Heart left ventricle (tissue), 16 donors: ENCODE measurements around the gene KIF5A. TPM values are rescaled to one million over a fixed set of nuclear protein-coding genes. Genes with fewer than 3 reads are reported as not detected.

ENCODE experiments used
- ATAC-seq, 4 donors: fragments of 200-7000 bp; cut with Tn5 transposase; one replicate each; pipeline ENCODE4 v1.9.1; 2020 to 2022; ENCODE audit warnings: moderate library complexity in 4 of 4, mild to moderate bottlenecking in 3 of 4, moderate number of reproducible peaks in 1 of 4
- DNase-seq, 5 donors: peaks; one replicate each; pipeline ENCODE4 v3.0.0-alpha.2; 2020
- H3K27ac ChIP-seq, 12 donors: fragments of 200-600 bp; sonication (generic) in 4 of 12; one replicate each; pipeline versions ENCODE4 v1.5.0 to v1.8.0; 2016 to 2022; ENCODE audit warnings: mild to moderate bottlenecking in 2 of 12
- H3K27me3 ChIP-seq, 9 donors: fragments of 200-600 bp; sonication (generic) in 2 of 9; one replicate each; pipeline versions ENCODE4 v1.5.1 to v1.8.0; 2016 to 2022; ENCODE audit warnings: mild to moderate bottlenecking in 3 of 9
- H3K36me3 ChIP-seq, 9 donors: fragments of 200-600 bp; sonication (generic) in 2 of 9; one replicate each; pipeline versions ENCODE4 v1.5.0 to v1.8.0; 2018 to 2022; ENCODE audit warnings: mild to moderate bottlenecking in 2 of 9
- H3K4me1 ChIP-seq, 12 donors: fragments of 200-600 bp; sonication (generic) in 4 of 12; one replicate each; pipeline versions ENCODE4 v1.5.0 to v1.8.0; 2016 to 2022; ENCODE audit warnings: mild to moderate bottlenecking in 3 of 12
- H3K4me3 ChIP-seq, 12 donors: fragments of 200-600 bp; sonication (generic) in 4 of 12; one replicate each; pipeline versions ENCODE4 v1.5.0 to v1.8.0; 2017 to 2022; ENCODE audit warnings: mild to moderate bottlenecking in 9 of 12, moderate library complexity in 4 of 12
- H3K9me3 ChIP-seq, 12 donors: fragments of 200-600 bp; sonication (generic) in 4 of 12; one replicate each; pipeline versions ENCODE4 v1.5.0 to v1.8.0; 2016 to 2022; ENCODE audit warnings: mild to moderate bottlenecking in 1 of 12
- POLR2A ChIP-seq, 2 donors: fragments of 450-650 bp; IDR thresholded peaks; one replicate each; pipeline ENCODE4 v1.6.1; 2017; ENCODE audit warnings: antibody characterized with exemption in 2 of 2, mild to moderate bottlenecking in 2 of 2, moderate library complexity in 2 of 2
- WGBS, 4 donors: extraction: QIAGEN DNeasy Blood & Tissue Kit in 2 of 4; methylation state at CpG; one replicate each; pipeline versions ENCODE4 v1.1.5 to v1.1.7; 2013 to 2018; 5-methylcytosine and 5-hydroxymethylcytosine counted together
- intact Hi-C, 10 donors: fragments of 100-400 bp; cut with DNase I; formaldehyde crosslinking; loops; one replicate each; pipeline versions ENCODE4 v1.11.1 to v1.14.2; 2022
- polyA plus RNA-seq, 2 donors: library from polyadenylated mRNA; stranded (reverse); fragments of 200-250 nt; gene quantifications; one replicate each; pipeline ENCODE4 v1.2.3, GENCODE V29; 2013
- total RNA-seq, 9 donors: library from RNA; depleted of rRNA in 2 of 9; stranded (reverse); fragments of >200 nt in 2 of 9; fragmentation: NEBNext Ultra II Directional in 3 of 9; extraction: Animal tissue kit (Norgen Biotek cat#: 25700) in 3 of 9; gene quantifications; one replicate each; pipeline versions ENCODE4 v1.1.0 to v1.2.4, GENCODE V29; 2016 to 2023
- TF ChIP-seq, protein P1 (sequence below), 12 donors: fragments of 200-600 bp; sonication (generic) in 4 of 12; IDR thresholded peaks; one replicate each; pipeline versions ENCODE4 v1.5.0 to v1.8.0; 2018 to 2022; ENCODE audit warnings: antibody characterized with exemption in 12 of 12, mild to moderate bottlenecking in 5 of 12
- donor health status: ischemic (EF 13 %, LVEDD 7.1; RV severe dilation, severe dysfunction).
- donor health status: healthy with polysubstance abuse.
- donor health status: DM: no; HTN: yes; CAD: no.
- donor health status: DM: no; HTN: no; CAD: no.
- donor health status: ischemic (EF 25% LVEDD 6.9; RV normal size, moderate dysfunction).
- donor health status: ischemic (EF 25% LVEDD 5.7; RV mildly dilated, moderate dysfunction).
- donor health status: healthy.
- donor health status: DM: yes; HTN: yes; CAD: no.
- donor health status: ischemic (EF 35%, LVEDD 5.7; RV mildly dilated, moderate dysfunction).
- donor health status: nonischemic (EF 11% LVEDD 7.7; RV severe dilation, severe dysfunction).
- donor health status: DM: yes; HTN: yes; CAD: no.
- donor health status: PGD.
- donor health status: ischemic (EF 29% LVEDD 5.4; RV normal size, mild dysfunction).
- donor health status: nonischemic (EF 23%, LVEDD 6.1; RV moderate dilation, normal function).

Gene KIF5A
- total and polyA plus RNA-seq, 11 donors, result 0.06 to 0.31 (median 0.14) TPM; not detected in 3

DNA sequence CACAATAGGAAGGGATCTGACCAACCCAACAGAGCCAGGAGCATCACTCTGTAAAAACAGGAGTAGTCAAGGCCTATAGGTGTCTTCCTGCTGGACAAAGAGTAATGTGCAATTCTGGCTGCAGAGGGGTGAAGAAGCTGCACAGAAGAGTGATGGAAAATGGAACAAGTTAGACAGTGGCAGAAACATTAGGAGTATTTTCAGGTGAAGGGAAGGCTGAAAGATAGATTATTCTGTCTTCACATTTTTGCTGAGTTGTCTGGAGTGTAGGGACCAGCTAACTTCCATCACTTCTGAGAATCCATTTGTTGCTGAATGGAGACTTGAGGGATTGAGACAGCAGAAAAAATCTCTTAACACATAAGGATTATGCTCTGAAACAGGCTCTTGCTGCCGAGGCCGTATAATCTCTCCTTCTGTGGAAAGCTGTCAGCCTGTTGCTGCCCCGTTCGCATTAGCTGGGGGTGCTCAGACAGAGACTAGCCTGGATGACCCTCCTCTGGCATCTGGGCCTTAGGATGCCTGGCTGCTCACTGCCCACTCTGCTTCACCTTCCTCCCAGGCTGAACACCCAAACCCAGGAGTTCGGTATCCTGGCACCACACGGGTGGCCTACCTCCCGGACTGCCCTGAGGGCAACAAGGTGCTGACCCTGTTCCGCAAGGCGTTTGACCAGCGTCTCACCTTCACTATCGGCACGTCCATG lies 58.3 kb downstream of the KIF5A start:
- intact Hi-C loops, result no loop called here
- Histone ChIP-seq H3K27me3 (peaks cover 0 to 25% (median 0%) of the 10 kb centered on the region in 9 donors), H3K36me3 (peaks cover 0 to 28% (median 6%) of the 10 kb centered on the region in 9 donors), H3K4me3 (no peak overlapping the region), H3K9me3 (no peaks in the 10 kb centered on the region), H3K4me1 (peaks cover 0 to 77% (median 35%) of the 10 kb centered on the region in 12 donors), H3K27ac (peak overlapping the region in 5 of 12 donors; percentile 28 to 96 (median 88))
- 80 to 89% (median 83%) methylated on average over 12 of the region's 12 CpGs for WGBS, 4 donors
- ATAC-seq, result no peak
- no peak for DNase-seq
- TF ChIP-seq, protein P1, sequence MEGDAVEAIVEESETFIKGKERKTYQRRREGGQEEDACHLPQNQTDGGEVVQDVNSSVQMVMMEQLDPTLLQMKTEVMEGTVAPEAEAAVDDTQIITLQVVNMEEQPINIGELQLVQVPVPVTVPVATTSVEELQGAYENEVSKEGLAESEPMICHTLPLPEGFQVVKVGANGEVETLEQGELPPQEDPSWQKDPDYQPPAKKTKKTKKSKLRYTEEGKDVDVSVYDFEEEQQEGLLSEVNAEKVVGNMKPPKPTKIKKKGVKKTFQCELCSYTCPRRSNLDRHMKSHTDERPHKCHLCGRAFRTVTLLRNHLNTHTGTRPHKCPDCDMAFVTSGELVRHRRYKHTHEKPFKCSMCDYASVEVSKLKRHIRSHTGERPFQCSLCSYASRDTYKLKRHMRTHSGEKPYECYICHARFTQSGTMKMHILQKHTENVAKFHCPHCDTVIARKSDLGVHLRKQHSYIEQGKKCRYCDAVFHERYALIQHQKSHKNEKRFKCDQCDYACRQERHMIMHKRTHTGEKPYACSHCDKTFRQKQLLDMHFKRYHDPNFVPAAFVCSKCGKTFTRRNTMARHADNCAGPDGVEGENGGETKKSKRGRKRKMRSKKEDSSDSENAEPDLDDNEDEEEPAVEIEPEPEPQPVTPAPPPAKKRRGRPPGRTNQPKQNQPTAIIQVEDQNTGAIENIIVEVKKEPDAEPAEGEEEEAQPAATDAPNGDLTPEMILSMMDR (IDR thresholded peaks at IDR 0.05), result no peak
- TF ChIP-seq POLR2A (IDR thresholded peaks at IDR 0.05), result no peak

DNA sequence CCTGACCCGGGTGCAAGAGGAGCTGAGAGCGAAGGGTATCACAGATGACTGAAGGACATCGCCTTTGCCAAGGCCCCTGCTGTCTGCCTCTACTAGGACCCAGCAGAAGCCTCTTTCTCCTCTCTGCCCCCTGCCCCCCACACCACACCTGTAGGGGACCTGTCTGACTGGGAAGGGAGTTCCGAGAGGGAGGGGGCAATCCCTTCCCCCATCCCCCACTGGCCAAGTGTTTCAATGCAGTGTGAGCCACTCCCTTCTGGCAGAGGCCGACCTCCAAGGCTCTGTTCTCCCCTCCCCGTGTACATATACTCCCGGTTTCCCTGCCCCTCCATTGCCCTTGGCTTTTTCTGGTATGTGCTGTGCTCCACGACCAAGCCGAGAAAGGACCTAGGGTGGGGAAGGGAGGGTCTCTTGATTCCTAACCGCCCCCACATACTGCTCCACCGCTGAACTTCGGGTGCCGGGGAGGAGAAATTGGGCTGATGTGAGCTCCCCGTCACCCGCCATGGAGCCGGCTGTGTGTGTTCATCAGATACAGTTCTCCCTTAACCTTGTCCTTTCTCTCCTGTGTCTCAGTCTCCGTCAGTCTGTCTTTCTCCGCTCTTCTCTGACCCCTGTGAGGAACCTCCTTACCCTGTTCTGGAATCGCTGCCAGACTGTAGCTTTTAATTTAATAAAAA lies 59.4 kb downstream of the KIF5A start:
- intact Hi-C loops, result no loop called here
- 59 to 68% (median 64%) methylated on average over 19 of the region's 19 CpGs for WGBS, 4 donors
- no peak for ATAC-seq
- Histone ChIP-seq H3K27ac (peak overlapping the region; percentile 43 to 96 (median 85)), H3K27me3 (peaks cover 0 to 25% (median 0%) of the 10 kb centered on the region in 9 donors), H3K4me3 (peak overlapping the region in 6 of 12 donors; percentile 65 to 83 (median 74)), H3K36me3 (peaks cover 0 to 29% (median 6%) of the 10 kb centered on the region in 9 donors), H3K9me3 (no peaks in the 10 kb centered on the region), H3K4me1 (peaks cover 0 to 79% (median 28%) of the 10 kb centered on the region in 12 donors)
- TF ChIP-seq, protein P1 (IDR thresholded peaks at IDR 0.05), result no peak
- no peak for TF ChIP-seq POLR2A (IDR thresholded peaks at IDR 0.05)
- no peak for DNase-seq

DNA sequence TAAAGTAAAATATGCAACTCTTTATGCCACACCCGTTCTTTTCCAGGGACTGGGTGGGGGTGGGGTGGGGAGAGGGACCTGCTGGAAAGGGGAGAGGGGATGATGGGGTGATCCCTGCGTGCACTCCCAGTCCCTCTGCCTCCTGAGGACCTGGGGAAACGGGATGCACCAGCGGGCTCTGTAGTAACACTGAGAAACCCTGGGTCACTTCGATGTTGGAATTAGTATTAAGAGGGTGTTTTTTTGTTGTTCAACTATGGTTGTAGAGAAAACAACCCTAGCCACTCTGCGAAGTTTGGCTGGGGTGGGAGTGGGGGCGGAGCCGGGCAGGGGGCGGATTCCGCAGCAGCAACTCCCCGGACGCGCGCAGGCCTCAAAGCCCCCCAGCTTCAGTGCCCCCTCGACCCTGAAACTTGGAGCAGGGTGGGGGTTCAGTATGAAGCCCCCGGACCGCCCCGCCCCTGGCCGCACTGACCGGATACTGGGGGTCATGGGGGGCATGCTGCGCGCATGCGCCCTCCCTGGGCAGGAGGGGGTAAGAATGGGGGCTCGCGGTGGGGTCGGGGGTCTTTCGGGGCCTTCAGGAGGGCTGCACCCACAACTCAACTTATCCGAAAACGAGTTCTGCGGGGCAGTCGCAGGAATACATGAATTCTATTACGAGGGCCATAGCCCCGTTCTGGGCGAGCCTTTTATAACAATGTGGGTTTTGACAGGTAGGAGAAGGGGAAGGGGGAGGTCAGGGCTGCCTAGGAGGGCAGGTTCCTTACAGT lies 60.1 kb downstream of the KIF5A start:
- intact Hi-C loops, result no loop called here
- peaks cover 0 to 78% (median 25%) of the 10 kb centered on the region in 12 donors for H3K4me1 ChIP-seq
- H3K9me3 ChIP-seq, result no peaks in the 10 kb centered on the region
- H3K27ac ChIP-seq, result peak overlapping the region; percentile 43 to 96 (median 85)
- WGBS, 4 donors, result 26 to 41% (median 32%) methylated on average over 27 to 34 of the region's 34 CpGs
- H3K36me3 ChIP-seq, result peaks cover 0 to 34% (median 13%) of the 10 kb centered on the region in 9 donors
- H3K27me3 ChIP-seq, result peaks cover 0 to 25% (median 0%) of the 10 kb centered on the region in 9 donors
- DNase-seq (peak in 4 of 5 donors; percentile 63 to 77 (median 72)), ATAC-seq (peak in 2 of 4 donors; percentile 2 to 11)
- H3K4me3 ChIP-seq, result peak overlapping the region in 11 of 12 donors; percentile 60 to 83 (median 71)
- TF ChIP-seq, protein P1 (IDR thresholded peaks at IDR 0.05), result no peak
- no peak for TF ChIP-seq POLR2A (IDR thresholded peaks at IDR 0.05)
